C4-2B (cell line): ENCODE data around the gene SH3RF3.

ENCODE experiments used
- CTCF ChIP-seq: fragments of 450-650 bp; conservative IDR thresholded peaks from 2 replicates; pipeline ENCODE4 v1.5.1; 2017; ENCODE audit warnings: mild to moderate bottlenecking
- ZFX ChIP-seq: fragments of 450-650 bp; IDR thresholded peaks from 2 replicates; pipeline ENCODE4 v1.6.1; 2017

- no peak for TF ChIP-seq CTCF
- no peak for TF ChIP-seq ZFX
Measured at GRCh38 chr2:109383505-109384307, 254.7 kb downstream of the SH3RF3 start.
